Esophagus muscularis mucosa (tissue), 4 donors: ENCODE results near the gene FMN1. TPM values are rescaled to one million over a fixed set of nuclear protein-coding genes. Genes with fewer than 3 reads are reported as not detected.

Experiments
- DNase-seq: peaks from one replicate; pipeline ENCODE4 v3.0.0-alpha.2; 2017; ENCODE audit errors: extremely low spot score
- H3K27ac ChIP-seq, 4 donors: fragments of 200-600 bp; sonication (generic); replicated peaks in 1 of 4; 1 replicate in 3 of 4; 2 replicates in 1 of 4; pipeline ENCODE4 v1.5.1; 2016 to 2019; ENCODE audit warnings: mild to moderate bottlenecking in 1 of 4
- H3K27me3 ChIP-seq, 4 donors: fragments of 200-600 bp; sonication (generic); one replicate each; pipeline versions ENCODE4 v1.5.1 to v1.6.0; 2016 to 2019
- H3K36me3 ChIP-seq, 4 donors: fragments of 200-600 bp; sonication (generic); one replicate each; pipeline ENCODE4 v1.5.1; 2016 to 2019
- H3K4me1 ChIP-seq, 4 donors: fragments of 200-600 bp; sonication (generic); one replicate each; pipeline ENCODE4 v1.5.1; 2016 to 2019
- H3K4me3 ChIP-seq, 4 donors: fragments of 200-600 bp; sonication (generic); 1 replicate in 2 of 4; 2 replicates in 2 of 4; pipeline ENCODE4 v1.5.1; 2016 to 2019; ENCODE audit warnings: mild to moderate bottlenecking in 4 of 4, moderate library complexity in 1 of 4
- H3K9me3 ChIP-seq, 4 donors: fragments of 200-600 bp; sonication (generic); 1 replicate in 3 of 4; 2 replicates in 1 of 4; pipeline ENCODE4 v1.5.1; 2016 to 2019
- CTCF ChIP-seq, 3 experiments: fragments of 200-600 bp in 2 of 3; fragments of 450-650 bp in 1 of 3; sonication (generic) in 2 of 3; IDR thresholded peaks; one replicate each; pipeline ENCODE4 v1.5.1; 2017 to 2019; ENCODE audit warnings: antibody characterized with exemption in 3 of 3, mild to moderate bottlenecking in 2 of 3, moderate library complexity in 1 of 3
- EP300 ChIP-seq: sonication (generic); formaldehyde crosslinking; IDR thresholded peaks from one replicate; pipeline ENCODE4 v1.6.1; 2017; ENCODE audit warnings: antibody characterized with exemption
- POLR2A ChIP-seq: fragments of 450-650 bp; IDR thresholded peaks from one replicate; pipeline ENCODE4 v1.6.1; 2017; ENCODE audit warnings: antibody characterized with exemption, moderate library complexity, mild to moderate bottlenecking, low read depth
- POLR2AphosphoS5 ChIP-seq, 2 donors: sonication (generic); formaldehyde crosslinking; IDR thresholded peaks; one replicate each; pipeline ENCODE4 v1.6.1; 2017; ENCODE audit warnings: antibody characterized with exemption in 2 of 2
- WGBS: methylation state at CpG from one replicate; pipeline ENCODE4 v1.1.5; 2018; 5-methylcytosine and 5-hydroxymethylcytosine counted together
- intact Hi-C: fragments of 100-400 bp; cut with DNase I; formaldehyde crosslinking; loops from one replicate; pipeline ENCODE4 v1.15.1; 2023
- total RNA-seq, 4 donors: library from RNA; depleted of rRNA; stranded (reverse); fragments of >200 nt; gene quantifications; one replicate each; pipeline versions ENCODE4 v1.1.0 to v1.2.1, GENCODE V29; 2016

The FMN1 gene
- total RNA-seq, 4 donors from 2014 or later: 4.8 to 12.5 (median 8.6) TPM

GRCh38 chr15:32747921-32748342 is 446.6 kb downstream of the FMN1 start:
- no peaks in the 10 kb centered on the region for H3K36me3 ChIP-seq
- DNase-seq: no peak
- no peak overlapping the region for H3K27ac ChIP-seq
- H3K4me3 ChIP-seq: no peak overlapping the region
- H3K4me1 ChIP-seq: no peaks in the 10 kb centered on the region
- H3K9me3 ChIP-seq: no peaks in the 10 kb centered on the region
- no peaks in the 10 kb centered on the region for H3K27me3 ChIP-seq
- TF ChIP-seq POLR2AphosphoS5 (IDR thresholded peaks at IDR 0.05): no peak
- no peak for TF ChIP-seq POLR2A
- no peak for TF ChIP-seq EP300
- TF ChIP-seq CTCF (IDR thresholded peaks at IDR 0.05): no peak
- intact Hi-C loops: no loop called here
- WGBS: 96% methylated on average over 4 of the region's 4 CpGs

- 90% methylated on average over 4 of the region's 4 CpGs for WGBS
- no peaks in the 10 kb centered on the region for H3K4me1 ChIP-seq
- intact Hi-C loops: no loop called here
Observed at GRCh38 chr15:32746116-32746857, 448.2 kb downstream of the FMN1 start.

GRCh38 chr15:32743411-32744140 is 450.9 kb downstream of the FMN1 start:
- H3K27me3 ChIP-seq: no peaks in the 10 kb centered on the region
- TF ChIP-seq POLR2AphosphoS5 (IDR thresholded peaks at IDR 0.05) (no peak), CTCF (IDR thresholded peaks at IDR 0.05) (no peak), POLR2A (no peak), EP300 (no peak)
- no peak for DNase-seq
- no peak overlapping the region for H3K27ac ChIP-seq
- H3K36me3 ChIP-seq: no peaks in the 10 kb centered on the region
- intact Hi-C loops: no loop called here
- no peaks in the 10 kb centered on the region for H3K4me1 ChIP-seq
- 55% methylated on average over 5 of the region's 5 CpGs for WGBS
- H3K4me3 ChIP-seq: no peak overlapping the region
- peaks cover 0 to 13% (median 3%) of the 10 kb centered on the region in 4 donors for H3K9me3 ChIP-seq

More at GRCh38 chr15:32746116-32746857, 448.2 kb downstream of the FMN1 start:
- no peak for DNase-seq
- Histone ChIP-seq H3K27ac (no peak overlapping the region), H3K27me3 (no peaks in the 10 kb centered on the region), H3K4me3 (no peak overlapping the region), H3K36me3 (no peaks in the 10 kb centered on the region), H3K9me3 (no peaks in the 10 kb centered on the region)
- TF ChIP-seq CTCF (IDR thresholded peaks at IDR 0.05) (no peak), EP300 (no peak), POLR2AphosphoS5 (IDR thresholded peaks at IDR 0.05) (no peak), POLR2A (no peak)

- Histone ChIP-seq H3K4me1 (no peaks in the 10 kb centered on the region), H3K27me3 (no peaks in the 10 kb centered on the region), H3K36me3 (no peaks in the 10 kb centered on the region), H3K27ac (no peak overlapping the region), H3K4me3 (no peak overlapping the region), H3K9me3 (peaks cover 0 to 13% (median 3%) of the 10 kb centered on the region in 4 donors)
- no peak for DNase-seq
- 67% methylated on average over 1 of the region's 1 CpG for WGBS
- intact Hi-C loops: no loop called here
- TF ChIP-seq EP300 (no peak), POLR2A (no peak), POLR2AphosphoS5 (IDR thresholded peaks at IDR 0.05) (no peak), CTCF (IDR thresholded peaks at IDR 0.05) (no peak)
Observed at GRCh38 chr15:32739522-32740063, 454.9 kb downstream of the FMN1 start.
